Fibroblast of mammary gland (primary cell): ENCODE data around the gene PROX1.

Experiments used
- DNase-seq: peaks from one replicate; pipeline ENCODE4 v3.0.0-alpha.2; 2010; ENCODE audit warnings: low read depth
- H3K4me3 ChIP-seq: 2 replicates; pipeline ENCODE4 v1.5.1; 2011; ENCODE audit warnings: low read depth, mild to moderate bottlenecking, low read length, moderate library complexity; ENCODE audit not compliant: control insufficient read depth
- TF ChIP-seq, protein P1 (sequence below): conservative IDR thresholded peaks from 2 replicates; pipeline ENCODE4 v1.5.1; 2011; ENCODE audit warnings: low read depth, low read length, inconsistent platforms; ENCODE audit not compliant: control insufficient read depth, insufficient read depth

The PROX1 gene

GRCh38 chr1:213983493-213984386 is 4.0 kb upstream of the PROX1 start:
- TF ChIP-seq, protein P1, sequence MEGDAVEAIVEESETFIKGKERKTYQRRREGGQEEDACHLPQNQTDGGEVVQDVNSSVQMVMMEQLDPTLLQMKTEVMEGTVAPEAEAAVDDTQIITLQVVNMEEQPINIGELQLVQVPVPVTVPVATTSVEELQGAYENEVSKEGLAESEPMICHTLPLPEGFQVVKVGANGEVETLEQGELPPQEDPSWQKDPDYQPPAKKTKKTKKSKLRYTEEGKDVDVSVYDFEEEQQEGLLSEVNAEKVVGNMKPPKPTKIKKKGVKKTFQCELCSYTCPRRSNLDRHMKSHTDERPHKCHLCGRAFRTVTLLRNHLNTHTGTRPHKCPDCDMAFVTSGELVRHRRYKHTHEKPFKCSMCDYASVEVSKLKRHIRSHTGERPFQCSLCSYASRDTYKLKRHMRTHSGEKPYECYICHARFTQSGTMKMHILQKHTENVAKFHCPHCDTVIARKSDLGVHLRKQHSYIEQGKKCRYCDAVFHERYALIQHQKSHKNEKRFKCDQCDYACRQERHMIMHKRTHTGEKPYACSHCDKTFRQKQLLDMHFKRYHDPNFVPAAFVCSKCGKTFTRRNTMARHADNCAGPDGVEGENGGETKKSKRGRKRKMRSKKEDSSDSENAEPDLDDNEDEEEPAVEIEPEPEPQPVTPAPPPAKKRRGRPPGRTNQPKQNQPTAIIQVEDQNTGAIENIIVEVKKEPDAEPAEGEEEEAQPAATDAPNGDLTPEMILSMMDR = no peak
- no peak overlapping the region for H3K4me3 ChIP-seq
- no peak for DNase-seq

- DNase-seq = no peak
- TF ChIP-seq, protein P1 = no peak
- no peak overlapping the region for H3K4me3 ChIP-seq
These were observed 3.2 kb upstream of the PROX1 start for GRCh38 chr1:213984387-213985208.

DNA sequence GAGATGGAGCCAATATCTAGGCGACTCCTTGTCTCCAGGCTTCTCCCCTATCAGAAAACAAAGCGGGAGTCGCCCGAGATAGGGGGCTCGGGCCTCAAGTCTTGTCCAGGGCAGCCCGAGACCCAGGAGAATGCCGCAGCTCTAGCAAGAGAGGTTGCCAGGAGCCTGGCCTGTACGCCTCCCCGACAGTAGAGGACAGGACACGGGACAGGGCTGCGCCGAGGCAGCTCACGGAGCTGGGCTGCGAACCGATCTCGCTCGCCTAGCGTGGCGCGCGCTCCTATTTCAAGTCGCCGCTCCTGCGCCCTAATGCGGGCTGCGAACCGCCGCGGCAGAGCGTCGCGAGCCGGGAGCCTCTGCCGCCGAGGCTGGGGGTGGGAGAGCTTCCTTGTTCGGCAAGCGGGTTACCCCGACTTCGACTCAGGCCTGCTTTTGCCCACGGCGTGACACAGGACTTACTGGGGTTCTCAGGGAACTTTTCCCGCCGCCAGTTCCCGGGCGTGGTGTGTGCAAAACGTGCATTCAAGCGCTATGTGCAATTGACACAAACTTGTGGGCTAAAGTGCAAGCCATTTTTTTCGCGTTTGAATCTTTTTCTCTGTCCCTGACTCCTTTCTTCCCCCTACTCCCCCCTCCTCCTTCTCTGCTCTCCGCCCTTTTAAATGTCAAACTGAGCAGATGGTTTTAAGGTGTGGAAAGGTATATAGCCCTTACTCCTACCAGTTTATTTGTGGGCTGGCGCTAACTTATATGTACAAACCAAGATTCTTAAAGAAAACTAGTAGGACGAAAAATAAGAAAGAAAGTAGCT is 2.4 kb upstream of the PROX1 start:
- TF ChIP-seq, protein P1 = no peak
- no peak for DNase-seq
- no peak overlapping the region for H3K4me3 ChIP-seq

GRCh38 chr1:213986020-213986924 is 1.5 kb upstream of the PROX1 start:
- TF ChIP-seq, protein P1 = no peak
- no peak for DNase-seq
- H3K4me3 ChIP-seq = no peak overlapping the region

GRCh38 chr1:213986925-213987250 is 885 bp upstream of the PROX1 start:
- no peak for DNase-seq
- TF ChIP-seq, protein P1 = no peak
- no peak overlapping the region for H3K4me3 ChIP-seq

DNA sequence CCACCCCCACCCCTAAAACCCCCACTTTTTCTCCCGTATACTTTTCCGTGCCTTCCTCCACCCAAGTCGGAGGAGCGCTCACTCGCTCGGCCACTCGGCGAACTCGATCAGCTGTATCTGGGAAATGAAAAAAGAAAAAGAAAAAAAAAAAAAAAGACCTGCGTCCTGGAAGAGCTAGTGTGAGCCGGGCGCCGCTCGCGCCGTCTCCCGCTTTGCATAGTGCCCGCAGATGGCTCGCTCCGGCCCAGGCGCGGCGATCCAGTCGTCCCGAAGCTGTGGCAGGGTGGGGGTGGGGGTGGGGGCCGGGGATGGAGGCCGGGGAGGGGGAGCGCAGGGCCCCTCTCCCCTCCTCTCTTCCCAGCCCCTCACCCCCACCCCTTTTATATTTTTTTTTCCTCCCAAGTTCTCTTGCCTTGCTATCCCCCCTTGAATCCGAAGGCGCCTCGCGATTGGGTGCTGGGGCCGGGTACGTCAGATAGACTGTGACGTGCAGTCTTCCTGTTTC is 299 bp upstream of the PROX1 start:
- peak; percentile 19 for DNase-seq
- TF ChIP-seq, protein P1 = no peak
- peak overlapping the region; percentile 63 for H3K4me3 ChIP-seq
